ENCODE data around the gene SCAND1. TPM values are rescaled to one million over a fixed set of nuclear protein-coding genes. Genes with fewer than 3 reads are reported as not detected.
"Not testable (repeated sequence)": the region's sequence is repeated elsewhere in the genome, so short reads cannot be mapped to it uniquely, and the experiment has no call there.

SCAND1 gene
- total RNA-seq, 1 experiment from 2014 or later, result 95.2 TPM

DNA sequence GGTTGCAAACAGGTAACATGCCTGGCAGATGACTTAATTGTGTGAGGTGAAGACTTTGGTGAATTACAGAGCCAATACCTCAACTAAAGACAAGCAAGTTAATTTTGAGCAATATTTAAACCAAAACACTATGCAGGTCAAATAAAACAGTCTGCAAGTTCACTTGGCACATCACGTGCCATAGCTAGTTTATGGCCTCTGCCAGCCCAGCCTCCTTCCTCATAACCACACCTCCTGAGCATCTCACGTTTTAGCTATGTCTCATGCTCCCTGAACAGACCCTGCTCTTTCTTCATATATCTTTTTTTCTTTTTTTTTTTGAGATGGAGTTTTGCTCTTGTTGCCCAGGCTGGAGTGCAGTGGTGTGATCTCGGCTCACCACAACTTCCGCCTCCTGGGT lies 9.6 kb upstream of the SCAND1 start:
- intact Hi-C loops (cut with micrococcal nuclease; ENCODE audit: unreplicated experiment), result no loop called here
- no peaks in the 10 kb centered on the region for H3K9me3 ChIP-seq (ENCODE audit: low read depth, low read length, poor library complexity, severe bottlenecking)
- BruUV-seq (replicated peaks), result no TSS peak
- TF ChIP-seq EZH2 (IDR thresholded peaks at IDR 0.05; ENCODE audit: borderline replicate concordance, low read depth, low read length, poor library complexity, severe bottlenecking), result no peak
- TF ChIP-seq, protein P1, sequence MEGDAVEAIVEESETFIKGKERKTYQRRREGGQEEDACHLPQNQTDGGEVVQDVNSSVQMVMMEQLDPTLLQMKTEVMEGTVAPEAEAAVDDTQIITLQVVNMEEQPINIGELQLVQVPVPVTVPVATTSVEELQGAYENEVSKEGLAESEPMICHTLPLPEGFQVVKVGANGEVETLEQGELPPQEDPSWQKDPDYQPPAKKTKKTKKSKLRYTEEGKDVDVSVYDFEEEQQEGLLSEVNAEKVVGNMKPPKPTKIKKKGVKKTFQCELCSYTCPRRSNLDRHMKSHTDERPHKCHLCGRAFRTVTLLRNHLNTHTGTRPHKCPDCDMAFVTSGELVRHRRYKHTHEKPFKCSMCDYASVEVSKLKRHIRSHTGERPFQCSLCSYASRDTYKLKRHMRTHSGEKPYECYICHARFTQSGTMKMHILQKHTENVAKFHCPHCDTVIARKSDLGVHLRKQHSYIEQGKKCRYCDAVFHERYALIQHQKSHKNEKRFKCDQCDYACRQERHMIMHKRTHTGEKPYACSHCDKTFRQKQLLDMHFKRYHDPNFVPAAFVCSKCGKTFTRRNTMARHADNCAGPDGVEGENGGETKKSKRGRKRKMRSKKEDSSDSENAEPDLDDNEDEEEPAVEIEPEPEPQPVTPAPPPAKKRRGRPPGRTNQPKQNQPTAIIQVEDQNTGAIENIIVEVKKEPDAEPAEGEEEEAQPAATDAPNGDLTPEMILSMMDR (conservative IDR thresholded peaks at IDR 0.05; ENCODE audit: low read depth, low read length), result no peak
- H3K27ac ChIP-seq (ENCODE audit: low read depth, low read length, poor library complexity, severe bottlenecking), result no peak overlapping the region
- DNase-seq (ENCODE audit: low spot score), result no peak
- H3K36me3 ChIP-seq (ENCODE audit: insufficient read depth, low read length, poor library complexity, severe bottlenecking), result no peaks in the 10 kb centered on the region
- no peaks in the 10 kb centered on the region for H3K4me1 ChIP-seq (ENCODE audit: insufficient read depth, low read length, poor library complexity, severe bottlenecking)
- no peaks in the 10 kb centered on the region for H3K27me3 ChIP-seq (replicated peaks; ENCODE audit: insufficient read depth, low read depth, low read length, poor library complexity)
- no peak overlapping the region for H3K4me3 ChIP-seq (ENCODE audit: low read depth, low read length, poor library complexity, severe bottlenecking)
- CTCF ChIA-PET, result no interaction called here
- POLR2A ChIA-PET (ENCODE audit: low non-redundant PET), result no interaction called here

DNA sequence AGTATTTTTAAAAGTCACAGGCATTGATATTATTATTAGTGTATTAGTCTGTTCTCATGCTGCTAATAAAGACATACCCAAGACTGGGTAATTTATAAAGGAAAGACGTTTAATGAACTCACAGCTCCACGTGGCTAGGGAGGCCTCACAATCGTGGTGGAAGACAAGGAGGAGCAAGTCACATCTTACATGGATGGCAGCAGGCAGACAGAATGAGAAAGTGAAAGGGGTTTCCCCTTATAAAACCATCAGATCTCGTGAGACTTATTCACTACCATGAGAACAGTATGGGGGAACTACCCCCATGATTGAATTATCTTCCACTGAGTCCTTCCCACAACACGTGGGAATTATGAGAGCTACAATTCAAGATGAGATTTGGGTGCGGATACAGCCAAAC lies 5.0 kb upstream of the SCAND1 start:
- H3K27ac ChIP-seq (ENCODE audit: low read depth, low read length, poor library complexity, severe bottlenecking); H3K27me3 ChIP-seq (replicated peaks; ENCODE audit: insufficient read depth, low read depth, low read length, poor library complexity); intact Hi-C loops (cut with micrococcal nuclease; ENCODE audit: unreplicated experiment); H3K36me3 ChIP-seq (ENCODE audit: insufficient read depth, low read length, poor library complexity, severe bottlenecking); POLR2A ChIA-PET (ENCODE audit: low non-redundant PET); DNase-seq (ENCODE audit: low spot score); CTCF ChIA-PET; H3K4me3 ChIP-seq (ENCODE audit: low read depth, low read length, poor library complexity, severe bottlenecking); H3K9me3 ChIP-seq (ENCODE audit: low read depth, low read length, poor library complexity, severe bottlenecking); H3K4me1 ChIP-seq (ENCODE audit: insufficient read depth, low read length, poor library complexity, severe bottlenecking); BruUV-seq (replicated peaks): not testable (repeated sequence)

DNA sequence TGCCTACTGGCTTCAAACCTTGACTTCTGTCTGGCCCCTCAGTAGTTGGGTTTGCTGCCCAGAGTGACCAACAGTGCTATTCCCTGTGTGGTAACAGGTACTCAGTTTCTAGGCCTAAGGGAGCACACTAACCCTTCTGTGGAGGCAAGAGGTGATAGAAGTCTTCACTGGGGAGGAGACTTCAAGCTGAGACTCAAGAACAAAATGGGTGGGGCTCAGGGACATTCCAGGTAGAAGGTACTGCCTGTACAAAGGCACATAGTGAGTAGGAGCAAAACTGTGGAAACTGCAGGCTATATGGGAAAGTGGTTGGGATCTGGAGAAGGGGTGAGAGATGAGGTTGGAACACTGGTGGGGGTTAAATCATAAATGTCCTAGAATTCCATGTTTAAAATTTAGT lies 2.3 kb upstream of the SCAND1 start:
- H3K9me3 ChIP-seq (ENCODE audit: low read depth, low read length, poor library complexity, severe bottlenecking), result no peaks in the 10 kb centered on the region
- POLR2A ChIA-PET (ENCODE audit: low non-redundant PET), result no interaction called here
- TF ChIP-seq, protein P1 (conservative IDR thresholded peaks at IDR 0.05; ENCODE audit: low read depth, low read length), result no peak
- no peak for TF ChIP-seq EZH2 (IDR thresholded peaks at IDR 0.05; ENCODE audit: borderline replicate concordance, low read depth, low read length, poor library complexity, severe bottlenecking)
- no peak for DNase-seq (ENCODE audit: low spot score)
- CTCF ChIA-PET, result no interaction called here
- intact Hi-C loops (cut with micrococcal nuclease; ENCODE audit: unreplicated experiment), result no loop called here
- no TSS peak for BruUV-seq (replicated peaks)
- H3K4me1 ChIP-seq (ENCODE audit: insufficient read depth, low read length, poor library complexity, severe bottlenecking), result peaks cover 9% of the 10 kb centered on the region
- H3K4me3 ChIP-seq (ENCODE audit: low read depth, low read length, poor library complexity, severe bottlenecking), result no peak overlapping the region
- no peak overlapping the region for H3K27ac ChIP-seq (ENCODE audit: low read depth, low read length, poor library complexity, severe bottlenecking)
- no peaks in the 10 kb centered on the region for H3K36me3 ChIP-seq (ENCODE audit: insufficient read depth, low read length, poor library complexity, severe bottlenecking)
- no peaks in the 10 kb centered on the region for H3K27me3 ChIP-seq (replicated peaks; ENCODE audit: insufficient read depth, low read depth, low read length, poor library complexity)

DNA sequence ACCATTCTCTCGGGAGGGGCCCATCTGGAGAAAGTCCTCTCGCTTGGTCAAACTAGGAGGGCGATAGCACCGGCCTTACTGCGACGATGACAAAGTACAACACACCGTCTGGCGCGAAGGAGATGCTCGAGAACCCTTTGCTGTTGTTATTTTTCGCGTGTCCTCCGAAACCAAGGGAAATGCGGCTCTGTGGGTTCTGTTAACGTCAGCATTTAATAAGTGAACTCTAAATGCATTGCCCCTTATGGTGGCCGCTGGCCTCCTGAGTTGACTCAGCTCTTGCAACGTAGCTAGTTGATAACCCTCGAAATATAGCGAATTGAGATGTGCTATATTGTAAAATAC lies 577 bp upstream of the SCAND1 start:
- ChIA-PET POLR2A (ENCODE audit: low non-redundant PET) (interaction anchor here (0.6 kb wide), 1 partner anchor 213 kb away, joined by 3 read pairs; the partner anchor contains the start of gene RBM39), CTCF (interaction anchor here (0.6 to 1.3 kb wide), 4 partner anchors 36 to 1033 kb away, joined by 4 to 7 read pairs (median 4); no protein-coding TSS in a partner anchor)
- TF ChIP-seq, protein P1 (conservative IDR thresholded peaks at IDR 0.05; ENCODE audit: low read depth, low read length), result no peak
- no peak for TF ChIP-seq EZH2 (IDR thresholded peaks at IDR 0.05; ENCODE audit: borderline replicate concordance, low read depth, low read length, poor library complexity, severe bottlenecking)
- Histone ChIP-seq H3K9me3 (ENCODE audit: low read depth, low read length, poor library complexity, severe bottlenecking) (no peaks in the 10 kb centered on the region), H3K36me3 (ENCODE audit: insufficient read depth, low read length, poor library complexity, severe bottlenecking) (no peaks in the 10 kb centered on the region), H3K27ac (ENCODE audit: low read depth, low read length, poor library complexity, severe bottlenecking) (peak overlapping the region; percentile 97), H3K4me1 (ENCODE audit: insufficient read depth, low read length, poor library complexity, severe bottlenecking) (peaks cover 9% of the 10 kb centered on the region), H3K4me3 (ENCODE audit: low read depth, low read length, poor library complexity, severe bottlenecking) (peak overlapping the region; percentile 91), H3K27me3 (replicated peaks; ENCODE audit: insufficient read depth, low read depth, low read length, poor library complexity) (no peaks in the 10 kb centered on the region)
- DNase-seq (ENCODE audit: low spot score), result peak; percentile 35
- intact Hi-C loops (cut with micrococcal nuclease; ENCODE audit: unreplicated experiment), result no loop called here
- TSS peak; percentile 88 for BruUV-seq (replicated peaks)

All from A673 (cell line).